Measurements from ENCODE around the gene SLC37A1. TPM values are rescaled to one million over a fixed set of nuclear protein-coding genes. Genes with fewer than 3 reads are reported as not detected.

Gene SLC37A1
- total and polyA plus RNA-seq, 2 of the 13 experiments (the other 11 are each of a cell fraction or from before 2014, with no cell fraction given) = 0.22 to 0.40 TPM

DNA sequence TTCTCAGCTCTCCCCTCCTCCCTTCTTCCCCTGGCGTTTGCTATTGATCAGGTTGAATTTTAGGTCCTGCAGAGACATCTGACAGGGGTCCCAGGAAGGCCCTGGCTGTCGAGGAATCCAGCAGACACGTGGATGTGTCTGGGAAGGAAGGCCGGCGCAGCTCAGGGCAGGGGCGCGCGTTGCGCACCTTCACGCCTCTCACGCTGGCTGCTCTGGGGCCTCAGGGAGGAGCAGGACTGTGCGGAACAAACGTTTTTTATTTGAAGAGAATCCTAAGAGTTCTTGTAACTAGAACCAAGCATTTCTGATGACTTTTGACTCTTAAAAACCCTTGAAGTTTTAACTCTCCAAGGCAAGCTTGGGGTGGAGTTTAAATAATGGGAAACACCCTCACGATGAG lies 54.2 kb downstream of the SLC37A1 start:
- BruUV-seq (replicated peaks) = no TSS peak
- no peak for ATAC-seq
- TF ChIP-seq GATAD1 (CRISPR knock-in tag; IDR thresholded peaks at IDR 0.05) (no peak), ZNF557 (CRISPR knock-in tag; IDR thresholded peaks at IDR 0.05) (no peak), KLF16 (CRISPR knock-in tag; IDR thresholded peaks at IDR 0.05) (no peak), KAT8 (CRISPR knock-in tag; IDR thresholded peaks at IDR 0.05) (no peak), ONECUT2 (CRISPR knock-in tag; IDR thresholded peaks at IDR 0.05) (no peak), SNAI1 (CRISPR knock-in tag; IDR thresholded peaks at IDR 0.05; ENCODE audit: borderline replicate concordance) (no peak), BORCS8-MEF2B (CRISPR knock-in tag; IDR thresholded peaks at IDR 0.05) (no peak), ZNF720 (CRISPR knock-in tag; IDR thresholded peaks at IDR 0.05) (no peak), HHEX (CRISPR knock-in tag; IDR thresholded peaks at IDR 0.05) (no peak), ZNF816 (CRISPR knock-in tag; IDR thresholded peaks at IDR 0.05; ENCODE audit: borderline replicate concordance) (no peak), MXI1 (IDR thresholded peaks at IDR 0.05; ENCODE audit: borderline replicate concordance, low read depth, low read length) (no peak), RBM39 (IDR thresholded peaks at IDR 0.05; ENCODE audit: low read depth, low read length, poor library complexity, severe bottlenecking) (no peak), ZIK1 (CRISPR knock-in tag; IDR thresholded peaks at IDR 0.05; ENCODE audit: borderline replicate concordance, low read depth) (no peak)
- TF ChIP-seq, protein P1, sequence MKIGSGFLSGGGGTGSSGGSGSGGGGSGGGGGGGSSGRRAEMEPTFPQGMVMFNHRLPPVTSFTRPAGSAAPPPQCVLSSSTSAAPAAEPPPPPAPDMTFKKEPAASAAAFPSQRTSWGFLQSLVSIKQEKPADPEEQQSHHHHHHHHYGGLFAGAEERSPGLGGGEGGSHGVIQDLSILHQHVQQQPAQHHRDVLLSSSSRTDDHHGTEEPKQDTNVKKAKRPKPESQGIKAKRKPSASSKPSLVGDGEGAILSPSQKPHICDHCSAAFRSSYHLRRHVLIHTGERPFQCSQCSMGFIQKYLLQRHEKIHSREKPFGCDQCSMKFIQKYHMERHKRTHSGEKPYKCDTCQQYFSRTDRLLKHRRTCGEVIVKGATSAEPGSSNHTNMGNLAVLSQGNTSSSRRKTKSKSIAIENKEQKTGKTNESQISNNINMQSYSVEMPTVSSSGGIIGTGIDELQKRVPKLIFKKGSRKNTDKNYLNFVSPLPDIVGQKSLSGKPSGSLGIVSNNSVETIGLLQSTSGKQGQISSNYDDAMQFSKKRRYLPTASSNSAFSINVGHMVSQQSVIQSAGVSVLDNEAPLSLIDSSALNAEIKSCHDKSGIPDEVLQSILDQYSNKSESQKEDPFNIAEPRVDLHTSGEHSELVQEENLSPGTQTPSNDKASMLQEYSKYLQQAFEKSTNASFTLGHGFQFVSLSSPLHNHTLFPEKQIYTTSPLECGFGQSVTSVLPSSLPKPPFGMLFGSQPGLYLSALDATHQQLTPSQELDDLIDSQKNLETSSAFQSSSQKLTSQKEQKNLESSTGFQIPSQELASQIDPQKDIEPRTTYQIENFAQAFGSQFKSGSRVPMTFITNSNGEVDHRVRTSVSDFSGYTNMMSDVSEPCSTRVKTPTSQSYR (CRISPR knock-in tag; IDR thresholded peaks at IDR 0.05; ENCODE audit: borderline replicate concordance) = no peak
- TF ChIP-seq, protein P2, sequence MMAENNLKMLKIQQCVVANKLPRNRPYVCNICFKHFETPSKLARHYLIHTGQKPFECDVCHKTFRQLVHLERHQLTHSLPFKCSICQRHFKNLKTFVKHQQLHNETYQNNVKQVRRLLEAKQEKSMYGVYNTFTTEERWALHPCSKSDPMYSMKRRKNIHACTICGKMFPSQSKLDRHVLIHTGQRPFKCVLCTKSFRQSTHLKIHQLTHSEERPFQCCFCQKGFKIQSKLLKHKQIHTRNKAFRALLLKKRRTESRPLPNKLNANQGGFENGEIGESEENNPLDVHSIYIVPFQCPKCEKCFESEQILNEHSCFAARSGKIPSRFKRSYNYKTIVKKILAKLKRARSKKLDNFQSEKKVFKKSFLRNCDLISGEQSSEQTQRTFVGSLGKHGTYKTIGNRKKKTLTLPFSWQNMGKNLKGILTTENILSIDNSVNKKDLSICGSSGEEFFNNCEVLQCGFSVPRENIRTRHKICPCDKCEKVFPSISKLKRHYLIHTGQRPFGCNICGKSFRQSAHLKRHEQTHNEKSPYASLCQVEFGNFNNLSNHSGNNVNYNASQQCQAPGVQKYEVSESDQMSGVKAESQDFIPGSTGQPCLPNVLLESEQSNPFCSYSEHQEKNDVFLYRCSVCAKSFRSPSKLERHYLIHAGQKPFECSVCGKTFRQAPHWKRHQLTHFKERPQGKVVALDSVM (CRISPR knock-in tag; IDR thresholded peaks at IDR 0.05) = no peak
- TF ChIP-seq, protein P3, sequence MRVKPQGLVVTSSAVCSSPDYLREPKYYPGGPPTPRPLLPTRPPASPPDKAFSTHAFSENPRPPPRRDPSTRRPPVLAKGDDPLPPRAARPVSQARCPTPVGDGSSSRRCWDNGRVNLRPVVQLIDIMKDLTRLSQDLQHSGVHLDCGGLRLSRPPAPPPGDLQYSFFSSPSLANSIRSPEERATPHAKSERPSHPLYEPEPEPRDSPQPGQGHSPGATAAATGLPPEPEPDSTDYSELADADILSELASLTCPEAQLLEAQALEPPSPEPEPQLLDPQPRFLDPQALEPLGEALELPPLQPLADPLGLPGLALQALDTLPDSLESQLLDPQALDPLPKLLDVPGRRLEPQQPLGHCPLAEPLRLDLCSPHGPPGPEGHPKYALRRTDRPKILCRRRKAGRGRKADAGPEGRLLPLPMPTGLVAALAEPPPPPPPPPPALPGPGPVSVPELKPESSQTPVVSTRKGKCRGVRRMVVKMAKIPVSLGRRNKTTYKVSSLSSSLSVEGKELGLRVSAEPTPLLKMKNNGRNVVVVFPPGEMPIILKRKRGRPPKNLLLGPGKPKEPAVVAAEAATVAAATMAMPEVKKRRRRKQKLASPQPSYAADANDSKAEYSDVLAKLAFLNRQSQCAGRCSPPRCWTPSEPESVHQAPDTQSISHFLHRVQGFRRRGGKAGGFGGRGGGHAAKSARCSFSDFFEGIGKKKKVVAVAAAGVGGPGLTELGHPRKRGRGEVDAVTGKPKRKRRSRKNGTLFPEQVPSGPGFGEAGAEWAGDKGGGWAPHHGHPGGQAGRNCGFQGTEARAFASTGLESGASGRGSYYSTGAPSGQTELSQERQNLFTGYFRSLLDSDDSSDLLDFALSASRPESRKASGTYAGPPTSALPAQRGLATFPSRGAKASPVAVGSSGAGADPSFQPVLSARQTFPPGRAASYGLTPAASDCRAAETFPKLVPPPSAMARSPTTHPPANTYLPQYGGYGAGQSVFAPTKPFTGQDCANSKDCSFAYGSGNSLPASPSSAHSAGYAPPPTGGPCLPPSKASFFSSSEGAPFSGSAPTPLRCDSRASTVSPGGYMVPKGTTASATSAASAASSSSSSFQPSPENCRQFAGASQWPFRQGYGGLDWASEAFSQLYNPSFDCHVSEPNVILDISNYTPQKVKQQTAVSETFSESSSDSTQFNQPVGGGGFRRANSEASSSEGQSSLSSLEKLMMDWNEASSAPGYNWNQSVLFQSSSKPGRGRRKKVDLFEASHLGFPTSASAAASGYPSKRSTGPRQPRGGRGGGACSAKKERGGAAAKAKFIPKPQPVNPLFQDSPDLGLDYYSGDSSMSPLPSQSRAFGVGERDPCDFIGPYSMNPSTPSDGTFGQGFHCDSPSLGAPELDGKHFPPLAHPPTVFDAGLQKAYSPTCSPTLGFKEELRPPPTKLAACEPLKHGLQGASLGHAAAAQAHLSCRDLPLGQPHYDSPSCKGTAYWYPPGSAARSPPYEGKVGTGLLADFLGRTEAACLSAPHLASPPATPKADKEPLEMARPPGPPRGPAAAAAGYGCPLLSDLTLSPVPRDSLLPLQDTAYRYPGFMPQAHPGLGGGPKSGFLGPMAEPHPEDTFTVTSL (CRISPR knock-in tag; IDR thresholded peaks at IDR 0.05; ENCODE audit: borderline replicate concordance) = no peak

More for the DNA sequence above, 54.2 kb downstream of the SLC37A1 start:
- ChIA-PET POLR2A (no interaction called here), CTCF (ENCODE audit: low intra/inter-chr PET ratio, low total read pairs) (no interaction called here)
- Histone ChIP-seq H3K4me3 (replicated peaks in 1 of 3; ENCODE audit: insufficient read depth in 1 of 3, low read depth in 2 of 3, low read length in 3 of 3) (no peak overlapping the region), H3K9me3 (ENCODE audit: low read length) (no peaks in the 10 kb centered on the region), H3K4me2 (ENCODE audit: low read depth, low read length) (no peak overlapping the region), H3K36me3 (replicated peaks in 1 of 2; ENCODE audit: control insufficient read depth in 1 of 2, insufficient read depth in 2 of 2, low read length in 2 of 2) (no peaks in the 10 kb centered on the region), H3K4me1 (ENCODE audit: insufficient read depth, low read length) (peaks cover 4% of the 10 kb centered on the region), H3K27ac (ENCODE audit: extremely low read length, insufficient read depth, low read length) (no peak overlapping the region), H2AFZ (ENCODE audit: low read length) (no peak overlapping the region), H4K20me1 (ENCODE audit: insufficient read depth, low read length) (no peaks in the 10 kb centered on the region), H3K27me3 (ENCODE audit: control insufficient read depth in 1 of 2, insufficient read depth in 2 of 2, low read length in 2 of 2) (peaks cover 2 to 7% of the 10 kb centered on the region in 2 experiments; a peak in 3 of 5 replicates), H3K79me2 (ENCODE audit: insufficient read depth, low read length) (no peaks in the 10 kb centered on the region), H3K9ac (ENCODE audit: insufficient read depth, low read depth, low read length) (no peak overlapping the region)
- intact Hi-C loops (cut with micrococcal nuclease; ENCODE audit: unreplicated experiment) (no loop called here), in situ Hi-C loops (cut with HindIII; ENCODE audit: extremely low pct_ligation_motif_present, low pct_unique_long_range_greater_than_20kb) (no loop called here)
- WGBS (ENCODE audit: low lambda C conversion rate) = 54% methylated on average over 6 of the region's 14 CpGs
- no peak for FAIRE-seq
- no peak for DNase-seq (ENCODE audit: low spot score)

All from HepG2 (cell line).